GM23338 (cell line): Measurements from ENCODE around the gene NCS1. TPM values are rescaled to one million over a fixed set of nuclear protein-coding genes. Genes with fewer than 3 reads are reported as not detected.

Source experiments
- ATAC-seq: fragments of 200-7000 bp; cut with Tn5 transposase; 3 replicates; pipeline ENCODE4 v1.9.1; 2020
- DNase-seq: peaks from one replicate; pipeline ENCODE4 v3.0.0-alpha.2; 2015; ENCODE audit warnings: low spot score
- H2AFZ ChIP-seq: fragments of 200-600 bp; sonication (generic); 2 replicates; pipeline ENCODE4 v1.8.0; 2016; ENCODE audit warnings: antibody characterized with exemption, mild to moderate bottlenecking, moderate library complexity
- H3F3A ChIP-seq: fragments of 200-600 bp; sonication (generic); replicated peaks from 2 replicates; pipeline ENCODE4 v1.8.0; 2017; ENCODE audit warnings: antibody characterized with exemption, mixed run types, low read depth
- H3K27ac ChIP-seq: fragments of 200-600 bp; sonication (generic); 2 replicates; pipeline ENCODE4 v1.6.1; 2016; ENCODE audit warnings: low read depth
- H3K27me3 ChIP-seq: fragments of 200-600 bp; sonication (generic); 2 replicates; pipeline ENCODE4 v1.8.0; 2016; ENCODE audit warnings: mild to moderate bottlenecking, mixed run types, moderate library complexity; ENCODE audit not compliant: insufficient read depth
- H3K36me3 ChIP-seq: fragments of 200-600 bp; sonication (generic); 2 replicates; pipeline ENCODE4 v1.8.0; 2016; ENCODE audit warnings: mild to moderate bottlenecking; ENCODE audit not compliant: insufficient read depth
- H3K4me1 ChIP-seq: fragments of 200-600 bp; sonication (generic); 2 replicates; pipeline ENCODE4 v1.8.0; 2016; ENCODE audit warnings: mild to moderate bottlenecking, moderate library complexity; ENCODE audit not compliant: insufficient read depth
- H3K4me2 ChIP-seq: fragments of 200-600 bp; sonication (generic); 2 replicates; pipeline ENCODE4 v1.7.1; 2017; ENCODE audit warnings: mixed run types
- H3K4me3 ChIP-seq: fragments of 200-600 bp; sonication (generic); 2 replicates; pipeline ENCODE4 v1.6.1; 2016; ENCODE audit warnings: mixed run types
- H3K79me2 ChIP-seq: fragments of 200-600 bp; sonication (generic); replicated peaks from 2 replicates; pipeline ENCODE4 v1.8.0; 2017; ENCODE audit warnings: mild to moderate bottlenecking; ENCODE audit not compliant: insufficient read depth
- H3K9me2 ChIP-seq: fragments of 200-600 bp; sonication (generic); 2 replicates; pipeline ENCODE4 v1.8.0; 2017; ENCODE audit not compliant: insufficient read depth
- H4K20me1 ChIP-seq: fragments of 200-600 bp; sonication (generic); replicated peaks from 2 replicates; pipeline ENCODE4 v1.8.0; 2017; ENCODE audit warnings: mild to moderate bottlenecking; ENCODE audit not compliant: insufficient read depth
- H3K27ac Mint-ChIP-seq: 2 replicates; pipeline ENCODE4 v1.8.0; 2020; ENCODE audit warnings: inconsistent platforms, mild to moderate bottlenecking, moderate library complexity, mixed read lengths
- H3K27me3 Mint-ChIP-seq: 3 replicates; pipeline ENCODE4 v1.8.0; 2022; ENCODE audit warnings: low read depth, mild to moderate bottlenecking, moderate library complexity, mixed read lengths, inconsistent platforms; ENCODE audit not compliant: insufficient read depth, poor library complexity
- H3K36me3 Mint-ChIP-seq: 3 replicates; pipeline ENCODE4 v1.8.0; 2021; ENCODE audit warnings: low read depth, mild to moderate bottlenecking, inconsistent platforms, moderate library complexity, mixed read lengths
- H3K4me1 Mint-ChIP-seq: 3 replicates; pipeline ENCODE4 v1.8.0; 2020; ENCODE audit warnings: mild to moderate bottlenecking, inconsistent platforms, mixed read lengths
- H3K4me3 Mint-ChIP-seq: 3 replicates; pipeline ENCODE4 v1.8.0; 2021; ENCODE audit warnings: moderate library complexity, mild to moderate bottlenecking, inconsistent platforms, mixed read lengths
- H3K9me3 Mint-ChIP-seq: 3 replicates; pipeline ENCODE4 v1.8.0; 2020; ENCODE audit warnings: moderate library complexity, mild to moderate bottlenecking, inconsistent platforms, mixed read lengths
- EZH2 ChIP-seq: fragments of 200-600 bp; sonication (generic); IDR thresholded peaks from one replicate; pipeline ENCODE4 v1.8.0; 2017; ENCODE audit warnings: antibody characterized with exemption, mild to moderate bottlenecking, low read depth; ENCODE audit not compliant: unreplicated experiment
- EZH2phosphoT487 ChIP-seq: fragments of 200-600 bp; sonication (generic); IDR thresholded peaks from one replicate; pipeline ENCODE4 v1.8.1; 2018; ENCODE audit warnings: antibody characterized with exemption; ENCODE audit not compliant: unreplicated experiment
- JUNB ChIP-seq: IDR thresholded peaks from one replicate; pipeline ENCODE4 v1.6.1; 2016; ENCODE audit warnings: antibody characterized with exemption; ENCODE audit not compliant: unreplicated experiment
- NANOG ChIP-seq: IDR thresholded peaks from 2 replicates; pipeline ENCODE4 v1.6.1; 2016; ENCODE audit warnings: antibody characterized with exemption, borderline replicate concordance
- POLR2AphosphoS5 ChIP-seq: IDR thresholded peaks from 2 replicates; pipeline ENCODE4 v1.6.1; 2016; ENCODE audit warnings: antibody characterized with exemption, low read depth
- STAT1 ChIP-seq: IDR thresholded peaks from one replicate; pipeline ENCODE4 v1.6.1; 2016; ENCODE audit warnings: antibody characterized with exemption; ENCODE audit not compliant: unreplicated experiment
- ZNF114 ChIP-seq: fragments of 250-450 bp; sonication (Bioruptor Pico); IDR thresholded peaks from 2 replicates; pipeline ENCODE4 v1.5.0; 2020; ENCODE audit warnings: mild to moderate bottlenecking, moderate library complexity
- ZNF331 ChIP-seq: fragments of 250-450 bp; sonication (Bioruptor Pico); IDR thresholded peaks from 2 replicates; pipeline ENCODE4 v1.5.0; 2020; ENCODE audit warnings: low read depth, mild to moderate bottlenecking, moderate library complexity
- polyA plus RNA-seq: library from polyadenylated mRNA; unstranded; fragments of >200 nt; fragmentation: Nextera tagmentation; extraction: Ambion mirVana; gene quantifications from 2 replicates; pipeline ENCODE4 v1.2.1, GENCODE V29; 2016
- total RNA-seq: library from RNA; depleted of rRNA; stranded (reverse); fragments of >200 nt; shearing (Covaris generic); gene quantifications from 2 replicates; pipeline ENCODE4 v1.2.3, GENCODE V29; 2014
- TF ChIP-seq, protein P1 (sequence below): IDR thresholded peaks from 2 replicates; pipeline ENCODE4 v1.6.1; 2016; ENCODE audit warnings: antibody characterized with exemption
- TF ChIP-seq, protein P2 (sequence below), 2 experiments: fragments of 200-600 bp in 1 of 2; sonication (generic) in 1 of 2; conservative IDR thresholded peaks; 2 replicates each; pipeline versions ENCODE4 v1.5.1 to v1.6.1; 2016 to 2017; ENCODE audit warnings: antibody characterized with exemption in 2 of 2, low read depth in 2 of 2, mild to moderate bottlenecking in 2 of 2, moderate library complexity in 1 of 2

Gene NCS1
- total and polyA plus RNA-seq, 2 experiments from 2014 or later, result 8.2 to 34.3 TPM

DNA sequence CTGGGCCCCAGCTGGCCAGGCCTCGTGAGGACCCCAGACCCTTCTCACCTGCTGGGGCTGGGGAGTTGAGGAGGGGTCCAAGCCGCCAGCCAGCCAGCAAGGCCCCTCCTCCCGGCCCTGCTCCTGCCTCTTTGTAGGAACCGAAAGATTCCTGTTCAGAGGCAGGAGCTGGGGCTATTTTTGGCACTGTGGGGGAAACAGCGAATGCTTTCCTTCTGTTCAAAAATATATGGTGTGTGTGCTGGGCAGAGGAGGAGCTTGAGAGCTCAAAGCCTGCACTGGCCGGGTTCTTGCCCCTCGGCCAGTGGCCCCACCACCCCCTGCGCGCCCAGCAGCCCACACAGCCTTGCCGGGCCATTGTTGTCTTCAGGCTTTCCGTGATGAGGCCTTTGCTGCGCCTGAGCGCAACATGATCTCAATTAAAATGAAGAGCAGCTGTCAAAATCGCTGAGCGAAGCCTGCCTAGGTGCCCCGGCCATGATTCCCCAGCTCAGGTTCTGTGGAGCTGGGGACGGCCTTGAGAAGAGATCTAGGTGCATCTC is 13.4 kb downstream of the NCS1 start:
- Histone ChIP-seq H3K79me2 (peaks cover 62% of the 10 kb centered on the region), H3K4me1 (peaks cover 24% of the 10 kb centered on the region; the same call in 1 of the 2 replicates), H2AFZ (no peak overlapping the region), H3K36me3 (no peaks in the 10 kb centered on the region), H3K9me2 (no peaks in the 10 kb centered on the region), H3K4me3 (no peak overlapping the region), H3K27ac (peak overlapping the region; percentile 69; the same call in 1 of the 2 replicates), H3F3A (no peaks in the 10 kb centered on the region), H4K20me1 (peaks cover 15% of the 10 kb centered on the region; the same call in 1 of the 2 replicates), H3K4me2 (no peak overlapping the region; the same call in 1 of the 2 replicates), H3K27me3 (no peaks in the 10 kb centered on the region)
- Mint-ChIP-seq H3K4me1 (peaks cover 36% of the 10 kb centered on the region), H3K27me3 (peaks cover 18% of the 10 kb centered on the region), H3K36me3 (no peaks in the 10 kb centered on the region), H3K4me3 (peak overlapping the region; percentile 17; the same call in 1 of the 3 replicates), H3K27ac (peak overlapping the region; percentile 85), H3K9me3 (no peaks in the 10 kb centered on the region; the same call in 2 of the 3 replicates)
- ATAC-seq, result peak; percentile 50
- DNase-seq, result no peak
- TF ChIP-seq, protein P1, sequence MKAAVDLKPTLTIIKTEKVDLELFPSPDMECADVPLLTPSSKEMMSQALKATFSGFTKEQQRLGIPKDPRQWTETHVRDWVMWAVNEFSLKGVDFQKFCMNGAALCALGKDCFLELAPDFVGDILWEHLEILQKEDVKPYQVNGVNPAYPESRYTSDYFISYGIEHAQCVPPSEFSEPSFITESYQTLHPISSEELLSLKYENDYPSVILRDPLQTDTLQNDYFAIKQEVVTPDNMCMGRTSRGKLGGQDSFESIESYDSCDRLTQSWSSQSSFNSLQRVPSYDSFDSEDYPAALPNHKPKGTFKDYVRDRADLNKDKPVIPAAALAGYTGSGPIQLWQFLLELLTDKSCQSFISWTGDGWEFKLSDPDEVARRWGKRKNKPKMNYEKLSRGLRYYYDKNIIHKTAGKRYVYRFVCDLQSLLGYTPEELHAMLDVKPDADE, result no peak
- TF ChIP-seq EZH2phosphoT487, result no peak
- TF ChIP-seq STAT1, result no peak
- no peak for TF ChIP-seq ZNF331
- no peak for TF ChIP-seq NANOG
- no peak for TF ChIP-seq ZNF114 (CRISPR knock-in tag)
- TF ChIP-seq EZH2, result no peak
- TF ChIP-seq JUNB, result no peak
- TF ChIP-seq, protein P2, sequence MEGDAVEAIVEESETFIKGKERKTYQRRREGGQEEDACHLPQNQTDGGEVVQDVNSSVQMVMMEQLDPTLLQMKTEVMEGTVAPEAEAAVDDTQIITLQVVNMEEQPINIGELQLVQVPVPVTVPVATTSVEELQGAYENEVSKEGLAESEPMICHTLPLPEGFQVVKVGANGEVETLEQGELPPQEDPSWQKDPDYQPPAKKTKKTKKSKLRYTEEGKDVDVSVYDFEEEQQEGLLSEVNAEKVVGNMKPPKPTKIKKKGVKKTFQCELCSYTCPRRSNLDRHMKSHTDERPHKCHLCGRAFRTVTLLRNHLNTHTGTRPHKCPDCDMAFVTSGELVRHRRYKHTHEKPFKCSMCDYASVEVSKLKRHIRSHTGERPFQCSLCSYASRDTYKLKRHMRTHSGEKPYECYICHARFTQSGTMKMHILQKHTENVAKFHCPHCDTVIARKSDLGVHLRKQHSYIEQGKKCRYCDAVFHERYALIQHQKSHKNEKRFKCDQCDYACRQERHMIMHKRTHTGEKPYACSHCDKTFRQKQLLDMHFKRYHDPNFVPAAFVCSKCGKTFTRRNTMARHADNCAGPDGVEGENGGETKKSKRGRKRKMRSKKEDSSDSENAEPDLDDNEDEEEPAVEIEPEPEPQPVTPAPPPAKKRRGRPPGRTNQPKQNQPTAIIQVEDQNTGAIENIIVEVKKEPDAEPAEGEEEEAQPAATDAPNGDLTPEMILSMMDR (conservative IDR thresholded peaks at IDR 0.05; ENCODE audit: low read depth in 2 of 2), result no peak
- TF ChIP-seq POLR2AphosphoS5, result no peak

DNA sequence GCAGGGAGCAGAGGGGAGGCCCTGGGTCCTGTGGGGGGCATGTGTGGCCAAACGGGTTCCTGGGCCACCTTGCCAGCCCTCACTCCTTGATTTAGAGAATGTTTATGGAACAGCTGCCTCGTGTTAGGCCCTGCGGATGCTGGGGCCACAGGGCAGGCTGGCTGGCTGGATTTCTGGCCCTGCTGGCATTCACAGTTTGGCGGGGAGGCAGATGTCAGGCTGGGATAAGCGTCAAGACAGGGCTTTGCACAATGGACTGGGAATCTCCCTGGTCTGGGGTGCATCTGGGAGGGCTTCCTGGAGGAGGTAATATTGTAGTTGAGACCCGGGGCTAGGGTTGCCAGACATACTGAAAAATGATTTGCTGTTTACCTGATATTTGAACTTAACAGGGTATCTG is 13.8 kb downstream of the NCS1 start:
- Histone ChIP-seq H3F3A (no peaks in the 10 kb centered on the region), H3K9me2 (no peaks in the 10 kb centered on the region), H3K27ac (peak overlapping the region; percentile 69; the same call in 1 of the 2 replicates), H3K4me3 (no peak overlapping the region), H3K36me3 (no peaks in the 10 kb centered on the region), H2AFZ (no peak overlapping the region), H3K4me2 (no peak overlapping the region; the same call in 1 of the 2 replicates), H3K79me2 (peaks cover 61% of the 10 kb centered on the region), H3K4me1 (peaks cover 24% of the 10 kb centered on the region; the same call in 1 of the 2 replicates), H3K27me3 (no peaks in the 10 kb centered on the region), H4K20me1 (peaks cover 16% of the 10 kb centered on the region; the same call in 1 of the 2 replicates)
- Mint-ChIP-seq H3K9me3 (no peaks in the 10 kb centered on the region; the same call in 2 of the 3 replicates), H3K27me3 (peaks cover 18% of the 10 kb centered on the region), H3K4me1 (peaks cover 36% of the 10 kb centered on the region), H3K27ac (peak overlapping the region; percentile 85), H3K36me3 (no peaks in the 10 kb centered on the region), H3K4me3 (peak overlapping the region; percentile 17; the same call in 1 of the 3 replicates)
- DNase-seq (no peak), ATAC-seq (no peak)
- TF ChIP-seq, protein P2 (conservative IDR thresholded peaks at IDR 0.05; ENCODE audit: low read depth in 2 of 2), result no peak
